Placental epithelial cell (primary cell): ENCODE measurements around the gene CEP112. TPM values are rescaled to one million over a fixed set of nuclear protein-coding genes. Genes with fewer than 3 reads are reported as not detected.

Source experiments
- total RNA-seq: library from RNA; depleted of rRNA; stranded (reverse); fragments of >200 nt; gene quantifications from 2 replicates; pipeline ENCODE4 v1.2.3, GENCODE V29; 2012

Gene CEP112
- total RNA-seq, result 3.1 and 11.0 TPM in 2 replicates

DNA sequence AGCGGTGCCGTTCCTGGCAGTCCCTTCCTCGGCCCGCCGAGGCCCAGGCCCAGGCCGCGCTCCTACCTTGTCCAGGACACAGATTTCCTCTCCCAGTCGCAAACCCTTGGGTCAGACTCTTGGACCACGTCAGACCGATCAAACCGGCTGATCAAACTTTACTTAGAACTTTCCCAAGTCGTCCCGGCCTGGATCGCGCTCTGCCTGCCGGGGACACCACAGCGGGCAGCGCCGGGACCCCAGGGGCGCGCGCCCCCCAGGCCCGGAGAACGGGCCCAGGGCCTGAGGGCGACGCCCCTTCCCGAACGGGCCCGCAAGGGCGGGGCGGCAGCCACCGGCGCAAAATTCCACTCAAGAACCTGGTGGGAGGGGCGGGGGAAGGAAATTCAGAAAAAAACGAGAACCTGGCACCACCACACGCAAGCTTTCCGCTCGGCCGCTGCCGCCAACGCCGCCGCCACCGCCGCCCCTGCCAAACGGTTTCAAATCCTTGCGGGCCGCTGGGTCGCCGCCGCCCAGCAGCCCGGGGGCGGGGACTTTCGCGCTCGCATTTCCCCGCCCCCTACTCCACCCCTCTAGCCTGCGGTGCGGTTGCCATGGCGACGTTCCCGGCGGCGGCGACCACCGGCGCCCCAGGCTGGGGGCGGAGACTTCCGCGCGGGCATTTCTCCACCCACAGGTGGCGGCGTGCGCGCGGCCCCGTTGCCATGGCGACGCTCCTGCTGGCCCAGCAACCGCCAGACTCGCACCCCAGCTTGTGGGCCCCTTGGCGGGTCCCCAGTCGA, at the start of gene CEP112:
Gene CEP112 (minus strand): TSS at position 541 of the 785 bp plus-strand sequence.

DNA sequence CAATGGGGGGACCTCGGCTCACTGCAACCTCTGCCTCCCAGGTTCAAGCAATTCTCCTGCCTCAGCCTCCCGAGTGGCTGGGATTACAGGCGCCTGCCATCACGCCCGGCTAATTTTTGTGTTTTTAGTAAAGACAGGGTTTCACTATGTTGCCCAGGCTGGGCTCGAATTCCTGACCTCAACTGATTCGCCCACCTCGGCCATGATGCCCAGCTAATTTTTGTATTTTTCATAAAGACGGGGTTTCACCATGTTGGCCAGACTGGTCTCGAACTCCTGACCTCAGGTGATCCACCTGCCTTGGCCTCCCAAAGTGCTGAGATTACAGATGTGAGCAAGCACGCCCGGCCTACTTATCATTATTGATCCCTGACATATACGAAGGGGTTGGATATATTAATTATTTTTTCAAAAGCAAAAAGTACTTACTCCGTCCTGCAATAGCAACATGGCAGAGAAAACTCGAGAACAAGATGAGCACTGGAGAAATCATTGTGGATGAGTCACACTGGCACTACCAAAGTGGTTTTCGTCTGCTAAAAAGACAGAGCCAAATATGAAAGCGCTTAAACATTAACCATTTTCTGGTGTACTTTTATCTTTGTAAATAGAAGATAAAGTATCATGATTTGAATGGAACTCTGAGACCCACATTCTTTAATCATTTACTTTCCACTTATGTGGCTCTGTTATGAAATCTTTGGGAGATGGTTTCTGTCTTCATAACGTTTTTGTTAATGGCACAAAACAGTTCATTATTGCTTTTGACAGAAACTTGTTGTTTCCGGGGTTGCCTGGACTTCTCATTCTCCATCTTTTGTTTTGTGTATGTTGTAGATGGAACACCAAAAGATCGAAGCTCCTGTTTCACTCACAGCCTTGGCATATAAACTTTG, 37.2 kb upstream of the CEP112 start, which contains the start of gene APOH:
Gene APOH (minus strand): TSS at position 529 of the 896 bp plus-strand sequence. CDS start 36 bp downstream, at position 493.

Other genes starting within 250 kb of the CEP112 start
- not detected in 2 replicates for gene APOH, start 37.3 kb upstream of the CEP112 start, total RNA-seq
- gene PRKCA, start 110.5 kb upstream of the CEP112 start, total RNA-seq, result 10.4 and 10.6 TPM in 2 replicates